Activated naive CD8-positive, alpha-beta T cell treated with anti-CD3 and anti-CD28 coated beads, Interleukin-2, amount 10 ng/mL, durations not matched to agents 7 days and 5 days (primary cell): ENCODE data around the gene PDS5B. TPM values are rescaled to one million over a fixed set of nuclear protein-coding genes. Genes with fewer than 3 reads are reported as not detected.

Experiments used
- ATAC-seq: fragments of 150-1000 bp; cut with Tn5 transposase; one replicate; pipeline ENCODE4 v1.10.0; 2021; ENCODE audit warnings: low read depth, moderate library complexity
- POLR2A ChIA-PET: fragments of 350-600 bp; sonication (Branson Sonifier 250); formaldehyde crosslinking; loops from one replicate; lab custom pipeline; 2021; ENCODE audit warnings: antibody characterized with exemption; lab: Charles Lee
- DNase-seq: peaks from one replicate; pipeline ENCODE4 v3.0.0; 2021
- H3K27ac Mint-ChIP-seq: one replicate; pipeline ENCODE4 v1.8.0; 2022; ENCODE audit warnings: mild to moderate bottlenecking, mixed read lengths
- H3K27me3 Mint-ChIP-seq: one replicate; pipeline ENCODE4 v1.8.0; 2022; ENCODE audit warnings: mild to moderate bottlenecking, moderate library complexity, mixed read lengths
- H3K36me3 Mint-ChIP-seq: one replicate; pipeline ENCODE4 v1.8.0; 2021; ENCODE audit warnings: mild to moderate bottlenecking, mixed read lengths
- H3K4me1 Mint-ChIP-seq: one replicate; pipeline ENCODE4 v1.8.0; 2021; ENCODE audit warnings: mixed read lengths
- H3K4me3 Mint-ChIP-seq: one replicate; pipeline ENCODE4 v1.8.0; 2022; ENCODE audit warnings: mild to moderate bottlenecking, moderate library complexity, mixed read lengths
- H3K9me3 Mint-ChIP-seq: one replicate; pipeline ENCODE4 v1.8.0; 2021; ENCODE audit warnings: mixed read lengths
- total RNA-seq, 2 experiments: library from RNA; stranded (reverse); gene quantifications; one replicate each; pipeline ENCODE4 v1.2.3, GENCODE V29; 2021

Gene PDS5B
- total RNA-seq, 2 experiments from 2014 or later, result 64.8 to 71.3 TPM

DNA sequence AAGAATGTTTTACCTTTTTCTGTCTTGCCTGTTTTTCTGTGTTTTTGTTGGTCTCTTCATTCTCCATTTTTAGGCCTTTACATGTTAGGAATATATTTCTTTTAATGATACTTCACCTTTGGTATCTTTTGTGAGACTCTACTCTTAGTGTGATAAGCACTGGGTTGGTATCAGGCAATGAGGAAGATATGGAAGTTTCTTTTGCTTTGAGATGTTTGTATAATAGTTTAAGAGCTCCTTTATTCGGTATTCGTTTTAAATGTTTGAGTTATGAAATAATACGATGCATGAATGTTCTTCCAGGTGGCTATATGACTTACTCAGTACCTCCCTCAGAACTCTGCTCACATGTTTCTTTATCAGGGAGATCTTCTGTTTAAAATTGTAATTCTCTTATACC is 144.8 kb downstream of the PDS5B start:
- POLR2A ChIA-PET, result no interaction called here
- H3K4me1 Mint-ChIP-seq, result peaks cover 29% of the 10 kb centered on the region
- H3K36me3 Mint-ChIP-seq, result peaks cover 57% of the 10 kb centered on the region
- ATAC-seq (no peak), DNase-seq (no peak)
- H3K4me3 Mint-ChIP-seq, result no peak overlapping the region
- peaks cover 5% of the 10 kb centered on the region for H3K9me3 Mint-ChIP-seq
- H3K27me3 Mint-ChIP-seq, result no peaks in the 10 kb centered on the region
- H3K27ac Mint-ChIP-seq, result no peak overlapping the region

DNA sequence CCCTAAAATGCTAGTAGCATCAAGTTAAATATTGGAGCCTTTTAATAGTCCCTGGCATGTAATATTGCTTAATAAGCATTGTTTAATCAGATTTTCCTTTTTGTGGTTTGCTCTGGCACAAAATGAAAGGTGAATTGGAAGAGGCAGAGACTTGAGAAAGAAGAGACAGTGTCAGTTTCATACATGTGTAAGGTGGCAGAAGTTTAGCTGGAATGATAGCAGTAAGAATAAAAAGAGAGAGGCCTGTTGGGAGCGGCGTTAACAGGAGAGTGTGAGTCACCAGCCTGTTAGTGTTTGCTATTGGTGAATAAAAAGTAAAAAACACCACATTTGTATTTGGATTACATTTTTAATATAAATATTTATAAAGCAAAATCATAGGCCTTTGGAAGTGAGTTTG is 145.3 kb downstream of the PDS5B start:
- Mint-ChIP-seq H3K4me3 (no peak overlapping the region), H3K4me1 (peaks cover 31% of the 10 kb centered on the region), H3K9me3 (peaks cover 5% of the 10 kb centered on the region), H3K27ac (no peak overlapping the region), H3K36me3 (peaks cover 55% of the 10 kb centered on the region), H3K27me3 (no peaks in the 10 kb centered on the region)
- POLR2A ChIA-PET, result no interaction called here
- peak; percentile 30 for ATAC-seq
- no peak for DNase-seq

DNA sequence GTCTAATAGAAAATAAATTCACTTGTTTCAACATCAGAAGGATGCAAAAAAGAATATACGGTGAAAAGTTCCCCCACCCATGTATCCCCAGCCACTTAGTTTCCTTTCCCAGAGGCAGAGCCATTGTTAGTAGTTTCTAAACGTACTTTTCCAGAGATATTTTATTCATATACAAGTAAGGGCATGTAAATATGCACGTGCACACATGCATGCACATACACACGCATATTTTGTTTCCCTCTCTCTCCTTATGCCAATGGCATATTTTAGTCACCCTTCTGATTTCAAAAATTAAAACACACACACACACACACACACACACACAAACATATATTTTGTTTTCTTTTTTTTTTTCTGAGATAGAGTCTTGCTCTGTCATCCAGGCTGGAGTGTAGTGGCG is 147.4 kb downstream of the PDS5B start:
- H3K4me1 Mint-ChIP-seq, result peaks cover 40% of the 10 kb centered on the region
- ATAC-seq (no peak), DNase-seq (no peak)
- H3K27me3 Mint-ChIP-seq, result no peaks in the 10 kb centered on the region
- H3K9me3 Mint-ChIP-seq, result peaks cover 5% of the 10 kb centered on the region
- no peak overlapping the region for H3K27ac Mint-ChIP-seq
- POLR2A ChIA-PET, result no interaction called here
- H3K4me3 Mint-ChIP-seq, result no peak overlapping the region
- peaks cover 45% of the 10 kb centered on the region for H3K36me3 Mint-ChIP-seq

DNA sequence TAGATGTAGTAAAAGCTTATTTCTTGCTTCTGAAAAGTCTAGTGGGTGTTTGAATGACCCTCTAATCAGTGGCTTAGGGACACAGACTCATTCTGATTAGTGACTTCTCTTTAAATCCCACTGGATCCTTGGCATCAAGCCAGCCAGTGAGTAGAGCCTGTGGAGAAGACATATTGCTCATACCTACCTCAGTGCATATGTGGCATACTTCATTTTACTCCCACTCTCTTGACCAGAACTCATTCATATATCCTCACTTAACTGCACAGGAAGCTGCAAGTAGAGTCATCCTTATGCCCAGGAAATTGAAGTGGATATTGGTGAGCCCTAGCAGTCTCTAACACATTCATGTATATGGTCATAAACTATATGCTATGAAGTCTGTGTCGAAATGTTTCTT is 148.3 kb downstream of the PDS5B start:
- peaks cover 40% of the 10 kb centered on the region for H3K4me1 Mint-ChIP-seq
- peaks cover 5% of the 10 kb centered on the region for H3K9me3 Mint-ChIP-seq
- POLR2A ChIA-PET, result no interaction called here
- DNase-seq (no peak), ATAC-seq (no peak)
- no peak overlapping the region for H3K4me3 Mint-ChIP-seq
- H3K27ac Mint-ChIP-seq, result no peak overlapping the region
- peaks cover 43% of the 10 kb centered on the region for H3K36me3 Mint-ChIP-seq
- no peaks in the 10 kb centered on the region for H3K27me3 Mint-ChIP-seq

DNA sequence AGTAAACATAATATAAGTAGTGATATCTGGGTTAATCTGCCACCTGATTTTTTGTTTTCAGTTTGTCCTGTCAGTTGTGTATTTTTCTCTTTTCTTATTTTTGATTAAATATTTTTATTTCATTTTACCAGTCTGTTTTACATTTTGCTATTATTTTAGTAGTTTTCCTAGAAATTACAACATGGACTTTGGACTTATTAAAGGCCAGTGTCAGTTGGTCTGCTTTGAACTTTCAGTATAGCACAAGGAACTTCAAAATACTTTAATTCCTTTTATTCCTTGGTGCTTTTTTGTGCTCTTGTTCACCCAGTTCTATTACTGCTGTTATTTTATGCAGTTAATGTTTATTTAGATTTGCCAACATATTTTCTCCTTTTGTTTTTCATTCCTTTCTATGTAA is 149.6 kb downstream of the PDS5B start:
- ATAC-seq, result no peak

DNA sequence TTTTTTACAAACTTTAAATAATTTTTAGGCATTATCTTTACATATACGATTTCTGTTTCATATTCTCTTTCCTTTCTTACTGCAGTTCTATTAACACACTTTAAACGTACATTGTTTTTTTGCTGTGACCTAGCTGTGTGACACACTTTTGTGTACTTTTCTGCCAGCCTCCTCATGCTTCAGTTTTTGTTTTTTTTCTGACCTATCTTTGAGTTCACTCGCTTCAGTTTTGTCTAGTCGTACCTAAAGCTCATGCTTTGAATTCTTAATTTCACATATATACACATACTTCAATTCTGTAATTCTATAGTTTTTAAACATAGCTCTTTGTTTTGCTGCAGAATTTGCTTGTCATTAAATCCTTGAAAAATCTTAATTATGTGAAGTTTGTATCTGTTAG is 150.4 kb downstream of the PDS5B start:
- Mint-ChIP-seq H3K4me1 (peaks cover 37% of the 10 kb centered on the region), H3K27me3 (no peaks in the 10 kb centered on the region), H3K36me3 (peaks cover 38% of the 10 kb centered on the region), H3K9me3 (no peaks in the 10 kb centered on the region), H3K27ac (peak overlapping the region; percentile 92), H3K4me3 (peak overlapping the region; percentile 82)
- no peak for DNase-seq
- ATAC-seq, result no peak
- POLR2A ChIA-PET, result interaction anchor here (0.7 to 1.1 kb wide), 3 partner anchors 50 to 151 kb away, joined by 3 to 5 read pairs (median 4); partner anchors contain the start of gene PDS5B

More for the DNA sequence above, 149.6 kb downstream of the PDS5B start:
- H3K36me3 Mint-ChIP-seq, result peaks cover 40% of the 10 kb centered on the region
- peak overlapping the region; percentile 53 for H3K27ac Mint-ChIP-seq
- POLR2A ChIA-PET, result no interaction called here
- no peaks in the 10 kb centered on the region for H3K27me3 Mint-ChIP-seq
- no peak for DNase-seq
- no peaks in the 10 kb centered on the region for H3K9me3 Mint-ChIP-seq
- peaks cover 45% of the 10 kb centered on the region for H3K4me1 Mint-ChIP-seq
- no peak overlapping the region for H3K4me3 Mint-ChIP-seq

DNA sequence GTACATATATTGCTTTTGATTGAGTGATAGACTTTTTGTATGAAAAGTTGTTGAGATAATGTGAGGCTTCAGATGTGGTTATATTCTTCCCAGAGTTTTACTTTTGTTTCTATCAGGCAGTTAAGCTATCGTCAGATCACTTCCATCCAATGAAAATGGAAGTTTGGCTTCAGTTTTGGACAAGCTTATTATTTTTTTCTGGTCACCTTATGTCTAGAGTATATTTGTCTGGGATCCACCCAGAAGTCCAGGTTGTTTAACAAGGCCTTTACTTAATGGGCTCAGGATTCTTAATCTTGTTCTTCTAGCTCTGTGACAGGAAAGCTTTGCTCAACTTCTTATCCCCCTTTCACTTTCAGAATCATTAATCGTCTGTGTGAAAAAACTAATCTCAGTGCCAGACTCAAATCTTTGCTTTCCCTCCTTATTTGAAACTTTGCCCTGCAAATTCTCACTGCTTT is 150.9 kb downstream of the PDS5B start:
- ATAC-seq (peak; percentile 83), DNase-seq (no peak)
- Mint-ChIP-seq H3K4me3 (peak overlapping the region; percentile 82), H3K27ac (peak overlapping the region; percentile 92), H3K27me3 (no peaks in the 10 kb centered on the region), H3K4me1 (peaks cover 36% of the 10 kb centered on the region), H3K9me3 (no peaks in the 10 kb centered on the region), H3K36me3 (peaks cover 36% of the 10 kb centered on the region)
- POLR2A ChIA-PET, result interaction anchor here (0.5 to 1.1 kb wide), 3 partner anchors 32 to 151 kb away, joined by 3 to 5 read pairs (median 4); partner anchors contain the start of gene PDS5B

DNA sequence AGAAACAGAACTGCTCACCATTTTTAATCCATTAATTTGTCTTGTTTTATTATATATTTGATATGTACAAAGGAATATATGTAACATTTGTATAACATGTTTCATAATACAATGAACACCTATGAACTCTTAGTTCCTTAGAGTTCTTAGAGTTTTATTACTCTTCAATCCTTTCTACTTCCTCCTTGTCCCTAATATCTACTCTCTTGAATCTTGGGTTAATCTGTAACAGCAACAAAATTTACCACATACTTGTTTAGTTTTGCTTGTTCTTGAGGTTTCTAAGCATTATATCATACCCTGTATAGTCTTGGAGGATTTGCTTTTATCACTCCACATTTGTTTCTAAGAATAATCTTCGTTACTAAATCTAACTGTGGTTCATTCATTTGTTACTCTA is 151.4 kb downstream of the PDS5B start:
- DNase-seq (no peak), ATAC-seq (no peak)
- Mint-ChIP-seq H3K27me3 (no peaks in the 10 kb centered on the region), H3K4me1 (peaks cover 36% of the 10 kb centered on the region), H3K4me3 (peak overlapping the region; percentile 82), H3K9me3 (no peaks in the 10 kb centered on the region), H3K27ac (peak overlapping the region; percentile 92), H3K36me3 (peaks cover 38% of the 10 kb centered on the region)
- POLR2A ChIA-PET, result interaction anchor here (0.5 to 1.1 kb wide), 3 partner anchors 31 to 152 kb away, joined by 3 to 5 read pairs (median 4); partner anchors contain the start of gene PDS5B

DNA sequence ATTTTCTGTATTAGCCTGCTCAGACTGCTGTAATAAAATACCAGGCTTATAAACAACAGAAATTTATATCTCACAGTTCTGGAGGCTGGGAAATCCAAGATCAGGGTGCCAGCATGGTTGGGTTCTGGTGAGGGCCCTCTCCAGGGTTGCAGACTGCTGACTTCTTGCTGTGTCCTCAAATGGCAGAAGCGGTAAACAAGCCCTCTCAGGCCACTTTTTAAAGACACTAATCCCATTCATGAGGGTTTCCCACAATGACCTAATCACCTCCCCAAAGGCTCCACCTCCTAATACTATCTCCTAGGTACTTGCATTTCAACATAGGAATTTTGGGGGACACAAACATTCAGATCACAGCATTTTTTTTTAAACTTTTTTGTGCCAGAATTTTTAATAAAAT is 159.3 kb downstream of the PDS5B start:
- H3K9me3 Mint-ChIP-seq, result no peaks in the 10 kb centered on the region
- ATAC-seq (no peak), DNase-seq (no peak)
- no peak overlapping the region for H3K4me3 Mint-ChIP-seq
- POLR2A ChIA-PET, result no interaction called here
- no peak overlapping the region for H3K27ac Mint-ChIP-seq
- H3K4me1 Mint-ChIP-seq, result peaks cover 2% of the 10 kb centered on the region
- no peaks in the 10 kb centered on the region for H3K27me3 Mint-ChIP-seq
- peaks cover 36% of the 10 kb centered on the region for H3K36me3 Mint-ChIP-seq

DNA sequence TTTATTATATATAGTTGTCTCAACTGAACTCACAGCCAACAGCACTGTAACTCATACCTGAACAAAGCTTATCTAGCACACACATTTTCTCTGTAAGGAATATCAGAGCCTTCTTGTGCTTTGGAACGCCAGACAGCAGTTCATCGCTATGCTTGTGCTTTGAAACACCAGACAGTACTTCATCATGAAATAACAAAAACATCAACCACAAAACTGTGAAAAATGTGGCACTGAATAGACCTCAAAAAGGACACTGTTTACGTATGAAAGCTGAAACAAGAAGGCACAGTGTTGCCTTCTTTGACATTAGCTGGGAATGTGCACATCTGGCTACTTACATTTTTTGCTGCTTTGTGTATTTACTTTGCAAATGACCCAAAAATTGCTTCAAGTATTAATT is 160.2 kb downstream of the PDS5B start:
- no peak overlapping the region for H3K4me3 Mint-ChIP-seq
- H3K36me3 Mint-ChIP-seq, result peaks cover 38% of the 10 kb centered on the region
- H3K4me1 Mint-ChIP-seq, result peaks cover 1% of the 10 kb centered on the region
- no peaks in the 10 kb centered on the region for H3K9me3 Mint-ChIP-seq
- DNase-seq (no peak), ATAC-seq (no peak)
- POLR2A ChIA-PET, result no interaction called here
- H3K27me3 Mint-ChIP-seq, result no peaks in the 10 kb centered on the region
- no peak overlapping the region for H3K27ac Mint-ChIP-seq

DNA sequence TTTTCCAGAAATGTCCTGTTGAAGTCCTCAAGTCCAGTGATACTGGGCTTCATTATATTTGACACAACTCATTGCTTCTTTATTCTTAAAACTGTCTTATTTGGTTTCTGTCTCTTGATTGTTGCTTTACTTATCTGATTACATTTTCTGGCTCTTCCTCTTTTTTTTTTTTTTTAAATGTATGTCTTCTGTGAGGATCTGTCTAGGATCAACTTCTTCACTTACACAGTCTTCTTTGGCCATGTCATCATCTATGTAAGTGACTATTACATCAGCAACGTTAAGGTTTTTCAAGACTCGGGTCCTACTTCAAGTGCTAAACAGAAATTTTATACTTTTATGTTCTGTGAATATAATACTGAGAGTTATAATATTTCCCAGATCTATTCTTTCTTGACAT is 162.1 kb downstream of the PDS5B start:
- POLR2A ChIA-PET, result no interaction called here
- Mint-ChIP-seq H3K4me3 (no peak overlapping the region), H3K36me3 (peaks cover 39% of the 10 kb centered on the region), H3K27ac (no peak overlapping the region), H3K4me1 (peaks cover 1% of the 10 kb centered on the region), H3K9me3 (no peaks in the 10 kb centered on the region), H3K27me3 (no peaks in the 10 kb centered on the region)
- ATAC-seq (no peak), DNase-seq (no peak)

DNA sequence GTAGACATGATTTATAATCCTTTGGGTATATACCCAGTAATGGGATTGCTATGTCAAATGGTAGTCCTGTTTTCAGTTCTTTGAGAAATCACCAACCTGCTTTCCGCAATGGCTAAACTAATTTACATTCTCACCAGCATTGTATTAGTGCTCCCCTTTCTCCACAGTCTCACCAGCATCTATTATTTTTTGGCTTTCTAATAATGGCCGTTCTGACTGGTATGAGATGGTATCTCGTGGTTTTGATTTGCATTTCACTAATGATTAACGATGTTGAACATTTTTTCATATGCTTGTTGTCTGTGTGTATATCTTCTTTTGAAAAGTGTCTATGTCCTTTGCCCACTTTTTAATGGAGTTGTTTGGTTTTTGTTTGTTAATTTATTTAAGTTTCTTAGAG is 165.1 kb downstream of the PDS5B start:
- Mint-ChIP-seq H3K27me3 (no peaks in the 10 kb centered on the region), H3K4me3 (no peak overlapping the region), H3K4me1 (peaks cover 5% of the 10 kb centered on the region), H3K9me3 (no peaks in the 10 kb centered on the region), H3K27ac (no peak overlapping the region), H3K36me3 (peaks cover 48% of the 10 kb centered on the region)
- DNase-seq (no peak), ATAC-seq (no peak)
- POLR2A ChIA-PET, result no interaction called here

DNA sequence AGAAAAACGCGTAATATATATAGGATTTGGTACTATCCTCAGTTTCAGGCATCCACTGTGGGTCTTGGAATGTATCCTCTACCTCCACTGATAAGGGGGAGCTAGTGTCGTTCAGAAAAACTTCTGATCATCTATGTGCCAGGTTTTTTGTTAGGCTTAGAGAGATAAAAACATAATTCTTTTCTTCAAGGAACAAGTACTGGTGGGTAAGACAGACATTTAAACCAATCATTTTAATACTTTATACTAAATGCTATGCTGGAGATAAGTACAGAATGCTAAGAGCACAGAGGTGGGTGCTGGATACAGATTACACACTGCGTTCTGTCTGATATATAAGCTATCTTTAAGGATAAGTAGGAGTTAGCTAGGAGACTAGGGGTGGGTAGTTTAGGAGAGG is 166.1 kb downstream of the PDS5B start:
- Mint-ChIP-seq H3K36me3 (peaks cover 51% of the 10 kb centered on the region), H3K4me1 (peaks cover 5% of the 10 kb centered on the region), H3K27me3 (no peaks in the 10 kb centered on the region), H3K9me3 (no peaks in the 10 kb centered on the region), H3K4me3 (no peak overlapping the region), H3K27ac (no peak overlapping the region)
- ATAC-seq, result no peak
- POLR2A ChIA-PET, result no interaction called here
- DNase-seq, result no peak

DNA sequence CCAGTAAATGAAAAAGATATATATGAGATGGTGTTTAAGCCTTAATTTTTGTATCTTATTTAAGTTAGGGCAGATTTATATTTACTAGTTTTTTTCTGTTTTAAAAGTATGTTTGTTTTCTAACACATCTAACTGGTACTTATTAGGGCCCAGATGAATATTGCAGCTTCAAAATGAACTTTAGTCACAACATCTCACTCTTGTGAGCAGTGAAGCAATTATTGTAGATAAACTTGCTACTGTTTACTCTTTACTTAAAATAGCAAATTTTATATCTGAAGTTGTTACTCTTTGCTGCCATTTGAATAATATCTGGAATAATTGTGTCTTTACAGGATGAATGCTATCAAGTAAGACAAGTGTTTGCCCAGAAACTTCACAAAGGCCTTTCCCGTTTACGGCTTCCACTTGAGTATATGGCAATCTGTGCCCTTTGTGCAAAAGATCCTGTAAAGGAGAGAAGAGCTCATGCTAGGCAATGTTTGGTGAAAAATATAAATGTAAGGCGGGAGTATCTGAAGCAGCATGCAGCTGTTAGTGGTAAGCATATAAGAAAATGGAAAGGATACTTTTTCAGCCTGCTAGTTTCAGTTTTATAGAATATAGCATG is 166.8 kb downstream of the PDS5B start:
- no peak for ATAC-seq
- Mint-ChIP-seq H3K27me3 (no peaks in the 10 kb centered on the region), H3K4me1 (peaks cover 5% of the 10 kb centered on the region), H3K36me3 (peaks cover 54% of the 10 kb centered on the region), H3K9me3 (no peaks in the 10 kb centered on the region), H3K27ac (no peak overlapping the region), H3K4me3 (no peak overlapping the region)
- POLR2A ChIA-PET, result no interaction called here
- DNase-seq, result no peak
